HG02798 (cell line): ENCODE results near the gene OOSP2.
"Not testable (repeated sequence)": the region's sequence is repeated elsewhere in the genome, so short reads cannot be mapped to it uniquely, and the experiment has no call there.

ENCODE experiments used
- ATAC-seq: cut with Tn5 transposase; IDR thresholded peaks from one replicate; pipeline ENCODE4 v1.9.1; 2021; ENCODE audit warnings: mild to moderate bottlenecking; ENCODE audit not compliant: unreplicated experiment, poor library complexity

Gene OOSP2

GRCh38 chr11:60040109-60040508 lies at the start of gene OOSP2:
TSS of gene OOSP2 (plus strand) at chr11:60040409. CDS start at chr11:60040460, 51 bp downstream.
- ATAC-seq = no peak

- no peak for ATAC-seq
Measured at GRCh38 chr11:59990421-59990820, 49.8 kb upstream of the OOSP2 start.

GRCh38 chr11:59992425-59992824 lies 47.8 kb upstream of the OOSP2 start:
- no peak for ATAC-seq

- ATAC-seq = no peak
Measured at GRCh38 chr11:59997800-59998199, 42.4 kb upstream of the OOSP2 start.

- ATAC-seq = no peak
Measured at GRCh38 chr11:59999691-60000090, 40.5 kb upstream of the OOSP2 start.

- no peak for ATAC-seq
Measured at GRCh38 chr11:60003729-60004128, 36.5 kb upstream of the OOSP2 start.

GRCh38 chr11:60005360-60005759 lies 34.8 kb upstream of the OOSP2 start:
- ATAC-seq = no peak

GRCh38 chr11:60016881-60017280 lies 23.3 kb upstream of the OOSP2 start, which contains the start of gene OOSP4B:
TSS of gene OOSP4B (plus strand) at chr11:60017181.
- no peak for ATAC-seq

- no peak for ATAC-seq
Measured at GRCh38 chr11:60018058-60018457, 22.2 kb upstream of the OOSP2 start.

- ATAC-seq = not testable (repeated sequence)
Measured at GRCh38 chr11:60020376-60020775, 19.8 kb upstream of the OOSP2 start.

- no peak for ATAC-seq
Measured at GRCh38 chr11:60029015-60029632, 11.1 kb upstream of the OOSP2 start.

- ATAC-seq = not testable (repeated sequence)
Measured at GRCh38 chr11:60050422-60050821, 10.2 kb downstream of the OOSP2 start.

GRCh38 chr11:60050839-60051238 lies 10.6 kb downstream of the OOSP2 start:
- ATAC-seq = not testable (repeated sequence)

- no peak for ATAC-seq
Measured at GRCh38 chr11:60056349-60056969, 16.2 kb downstream of the OOSP2 start, which contains the start of gene MS4A3. TSS of gene MS4A3 (plus strand) at chr11:60056665. CDS start at chr11:60061161, 4,496 bp downstream.

- no peak for ATAC-seq
Measured at GRCh38 chr11:60059052-60059451, 18.8 kb downstream of the OOSP2 start.

GRCh38 chr11:60059521-60060240 lies 19.5 kb downstream of the OOSP2 start:
- no peak for ATAC-seq

- no peak for ATAC-seq
Measured at GRCh38 chr11:60064111-60064510, 23.9 kb downstream of the OOSP2 start.

GRCh38 chr11:60065801-60066200 lies 25.6 kb downstream of the OOSP2 start:
- ATAC-seq = no peak

- no peak for ATAC-seq
Measured at GRCh38 chr11:60069450-60069849, 29.2 kb downstream of the OOSP2 start.

- not testable (repeated sequence) for ATAC-seq
Measured at GRCh38 chr11:60071644-60072043, 31.4 kb downstream of the OOSP2 start.

- no peak for ATAC-seq
Measured at GRCh38 chr11:60077216-60077817, 37.1 kb downstream of the OOSP2 start.
